HG02588 (cell line): ENCODE results near the gene ZNF562.
"Not testable (repeated sequence)": the region's sequence is repeated elsewhere in the genome, so short reads cannot be mapped to it uniquely, and the experiment has no call there.

Source experiments
- ATAC-seq: cut with Tn5 transposase; IDR thresholded peaks from one replicate; pipeline ENCODE4 v1.9.1; 2021; ENCODE audit warnings: mild to moderate bottlenecking, moderate library complexity; ENCODE audit not compliant: unreplicated experiment

Gene ZNF562

GRCh38 chr19:9674663-9675357 is at the start of gene ZNF562:
ZNF562 (minus strand) TSS chr19:9675100; CDS start chr19:9660744, 14,356 bp downstream.
- peak; percentile 77 for ATAC-seq

GRCh38 chr19:9724157-9724556 is 49.3 kb upstream of the ZNF562 start:
- no peak for ATAC-seq

GRCh38 chr19:9721861-9722260 is 47.0 kb upstream of the ZNF562 start:
- no peak for ATAC-seq

GRCh38 chr19:9720541-9720940 is 45.6 kb upstream of the ZNF562 start:
- no peak for ATAC-seq

- no peak for ATAC-seq
Observed at GRCh38 chr19:9711815-9712214, 36.9 kb upstream of the ZNF562 start.

GRCh38 chr19:9709305-9709704 is 34.4 kb upstream of the ZNF562 start:
- no peak for ATAC-seq

GRCh38 chr19:9705836-9706235 is 30.9 kb upstream of the ZNF562 start:
- ATAC-seq, result no peak

GRCh38 chr19:9702186-9702585 is 27.3 kb upstream of the ZNF562 start:
- no peak for ATAC-seq

GRCh38 chr19:9700229-9700981 is 25.5 kb upstream of the ZNF562 start:
- ATAC-seq, result no peak

GRCh38 chr19:9690301-9690700 is 15.4 kb upstream of the ZNF562 start:
- ATAC-seq, result not testable (repeated sequence)

- ATAC-seq, result not testable (repeated sequence)
Observed at GRCh38 chr19:9679996-9680395, 5.1 kb upstream of the ZNF562 start.

- ATAC-seq, result not testable (repeated sequence)
Observed at GRCh38 chr19:9675358-9675901, 530 bp upstream of the ZNF562 start.

GRCh38 chr19:9673912-9674662 is 813 bp downstream of the ZNF562 start:
- no peak for ATAC-seq

GRCh38 chr19:9672893-9673292 is 2.0 kb downstream of the ZNF562 start:
- ATAC-seq, result no peak

GRCh38 chr19:9671655-9672054 is 3.2 kb downstream of the ZNF562 start:
- ATAC-seq, result no peak

- ATAC-seq, result no peak
Observed at GRCh38 chr19:9668544-9668943, 6.4 kb downstream of the ZNF562 start.

GRCh38 chr19:9667898-9668297 is 7.0 kb downstream of the ZNF562 start:
- no peak for ATAC-seq

GRCh38 chr19:9658769-9659168 is 16.1 kb downstream of the ZNF562 start:
- ATAC-seq, result no peak

GRCh38 chr19:9653066-9653555 is 21.8 kb downstream of the ZNF562 start:
- not testable (repeated sequence) for ATAC-seq

- ATAC-seq, result not testable (repeated sequence)
Observed at GRCh38 chr19:9651464-9651863, 23.4 kb downstream of the ZNF562 start.

- no peak for ATAC-seq
Observed at GRCh38 chr19:9650345-9650744, 24.6 kb downstream of the ZNF562 start.
